ENCODE results near the gene TULP1.

GRCh38 chr6:35483062-35483461, 29.6 kb downstream of the TULP1 start:
- no peak for TF ChIP-seq CTCF (IDR thresholded peaks at IDR 0.05; ENCODE audit: low read depth, low read length, missing input control)
- TF ChIP-seq YY1 (IDR thresholded peaks at IDR 0.05), result no peak
